ENCODE results near the gene METTL18. TPM values are rescaled to one million over a fixed set of nuclear protein-coding genes. Genes with fewer than 3 reads are reported as not detected.
"Not testable (repeated sequence)": the region's sequence is repeated elsewhere in the genome, so short reads cannot be mapped to it uniquely, and the experiment has no call there.

The METTL18 gene
- 6.4 TPM for total RNA-seq

- peaks cover 21% of the 10 kb centered on the region for H3K4me1 ChIP-seq (ENCODE audit: insufficient read depth, low read length)
- H3K4me3 ChIP-seq (ENCODE audit: low read length), result peak within 1 kb of the TSS; percentile 96
- no peaks in the 10 kb centered on the region for H3K27me3 ChIP-seq (ENCODE audit: insufficient read depth, low read length)
- no peaks in the 10 kb centered on the region for H3K9me3 ChIP-seq (ENCODE audit: low read depth, low read length)
Observed at GRCh38 chr1:169794530-169795416, at the start of gene METTL18. Gene METTL18 (minus strand): TSS chr1:169794907. CDS start chr1:169793695, 1,212 bp downstream.

GRCh38 chr1:169838942-169839341 lies 44.2 kb upstream of the METTL18 start:
- Histone ChIP-seq H3K4me1 (ENCODE audit: insufficient read depth, low read length) (no peaks in the 10 kb centered on the region), H3K4me3 (ENCODE audit: low read length) (no peak overlapping the region), H3K9me3 (ENCODE audit: low read depth, low read length) (peaks cover 5% of the 10 kb centered on the region), H3K27me3 (ENCODE audit: insufficient read depth, low read length) (no peaks in the 10 kb centered on the region)

- H3K27me3 ChIP-seq (ENCODE audit: insufficient read depth, low read length), result no peaks in the 10 kb centered on the region
- peaks cover 5% of the 10 kb centered on the region for H3K9me3 ChIP-seq (ENCODE audit: low read depth, low read length)
- no peak overlapping the region for H3K4me3 ChIP-seq (ENCODE audit: low read length)
- H3K4me1 ChIP-seq (ENCODE audit: insufficient read depth, low read length), result no peaks in the 10 kb centered on the region
Observed at GRCh38 chr1:169836198-169836597, 41.5 kb upstream of the METTL18 start.

- no peaks in the 10 kb centered on the region for H3K27me3 ChIP-seq (ENCODE audit: insufficient read depth, low read length)
- H3K4me3 ChIP-seq (ENCODE audit: low read length), result no peak overlapping the region
- no peaks in the 10 kb centered on the region for H3K4me1 ChIP-seq (ENCODE audit: insufficient read depth, low read length)
- H3K9me3 ChIP-seq (ENCODE audit: low read depth, low read length), result peaks cover 5% of the 10 kb centered on the region
Observed at GRCh38 chr1:169835647-169836046, 40.9 kb upstream of the METTL18 start.

- Histone ChIP-seq H3K9me3 (ENCODE audit: low read depth, low read length) (peaks cover 3% of the 10 kb centered on the region), H3K27me3 (ENCODE audit: insufficient read depth, low read length) (no peaks in the 10 kb centered on the region), H3K4me3 (ENCODE audit: low read length) (no peak overlapping the region), H3K4me1 (ENCODE audit: insufficient read depth, low read length) (no peaks in the 10 kb centered on the region)
Observed at GRCh38 chr1:169834869-169835268, 40.2 kb upstream of the METTL18 start.

GRCh38 chr1:169833179-169833901 lies 38.6 kb upstream of the METTL18 start:
- no peaks in the 10 kb centered on the region for H3K27me3 ChIP-seq (ENCODE audit: insufficient read depth, low read length)
- no peak overlapping the region for H3K4me3 ChIP-seq (ENCODE audit: low read length)
- H3K9me3 ChIP-seq (ENCODE audit: low read depth, low read length), result no peaks in the 10 kb centered on the region
- no peaks in the 10 kb centered on the region for H3K4me1 ChIP-seq (ENCODE audit: insufficient read depth, low read length)

GRCh38 chr1:169829671-169830070 lies 35.0 kb upstream of the METTL18 start:
- no peaks in the 10 kb centered on the region for H3K27me3 ChIP-seq (ENCODE audit: insufficient read depth, low read length)
- no peak overlapping the region for H3K4me3 ChIP-seq (ENCODE audit: low read length)
- no peaks in the 10 kb centered on the region for H3K4me1 ChIP-seq (ENCODE audit: insufficient read depth, low read length)
- no peaks in the 10 kb centered on the region for H3K9me3 ChIP-seq (ENCODE audit: low read depth, low read length)

GRCh38 chr1:169824153-169824552 lies 29.4 kb upstream of the METTL18 start:
- Histone ChIP-seq H3K4me1 (ENCODE audit: insufficient read depth, low read length) (no peaks in the 10 kb centered on the region), H3K9me3 (ENCODE audit: low read depth, low read length) (no peaks in the 10 kb centered on the region), H3K4me3 (ENCODE audit: low read length) (no peak overlapping the region), H3K27me3 (ENCODE audit: insufficient read depth, low read length) (no peaks in the 10 kb centered on the region)

GRCh38 chr1:169821500-169821899 lies 26.8 kb upstream of the METTL18 start:
- no peak overlapping the region for H3K4me3 ChIP-seq (ENCODE audit: low read length)
- no peaks in the 10 kb centered on the region for H3K4me1 ChIP-seq (ENCODE audit: insufficient read depth, low read length)
- no peaks in the 10 kb centered on the region for H3K9me3 ChIP-seq (ENCODE audit: low read depth, low read length)
- no peaks in the 10 kb centered on the region for H3K27me3 ChIP-seq (ENCODE audit: insufficient read depth, low read length)

- Histone ChIP-seq H3K9me3 (ENCODE audit: low read depth, low read length) (no peaks in the 10 kb centered on the region), H3K27me3 (ENCODE audit: insufficient read depth, low read length) (no peaks in the 10 kb centered on the region), H3K4me1 (ENCODE audit: insufficient read depth, low read length) (no peaks in the 10 kb centered on the region), H3K4me3 (ENCODE audit: low read length) (no peak overlapping the region)
Observed at GRCh38 chr1:169816617-169817016, 21.9 kb upstream of the METTL18 start.

GRCh38 chr1:169814265-169814664 lies 19.6 kb upstream of the METTL18 start:
- no peak overlapping the region for H3K4me3 ChIP-seq (ENCODE audit: low read length)
- H3K27me3 ChIP-seq (ENCODE audit: insufficient read depth, low read length), result no peaks in the 10 kb centered on the region
- no peaks in the 10 kb centered on the region for H3K9me3 ChIP-seq (ENCODE audit: low read depth, low read length)
- H3K4me1 ChIP-seq (ENCODE audit: insufficient read depth, low read length), result no peaks in the 10 kb centered on the region

- Histone ChIP-seq H3K9me3 (ENCODE audit: low read depth, low read length) (no peaks in the 10 kb centered on the region), H3K4me3 (ENCODE audit: low read length) (no peak overlapping the region), H3K27me3 (ENCODE audit: insufficient read depth, low read length) (no peaks in the 10 kb centered on the region), H3K4me1 (ENCODE audit: insufficient read depth, low read length) (no peaks in the 10 kb centered on the region)
Observed at GRCh38 chr1:169812131-169812530, 17.4 kb upstream of the METTL18 start.

- not testable (repeated sequence) for H3K27me3 ChIP-seq (ENCODE audit: insufficient read depth, low read length); H3K9me3 ChIP-seq (ENCODE audit: low read depth, low read length); H3K4me3 ChIP-seq (ENCODE audit: low read length); H3K4me1 ChIP-seq (ENCODE audit: insufficient read depth, low read length)
Observed at GRCh38 chr1:169811418-169812035, 16.8 kb upstream of the METTL18 start.

GRCh38 chr1:169809370-169810095 lies 14.8 kb upstream of the METTL18 start:
- Histone ChIP-seq H3K4me1 (ENCODE audit: insufficient read depth, low read length) (no peaks in the 10 kb centered on the region), H3K4me3 (ENCODE audit: low read length) (no peak overlapping the region), H3K27me3 (ENCODE audit: insufficient read depth, low read length) (no peaks in the 10 kb centered on the region), H3K9me3 (ENCODE audit: low read depth, low read length) (no peaks in the 10 kb centered on the region)

GRCh38 chr1:169804941-169805340 lies 10.2 kb upstream of the METTL18 start:
- H3K4me1 ChIP-seq (ENCODE audit: insufficient read depth, low read length), result no peaks in the 10 kb centered on the region
- no peak overlapping the region for H3K4me3 ChIP-seq (ENCODE audit: low read length)
- no peaks in the 10 kb centered on the region for H3K27me3 ChIP-seq (ENCODE audit: insufficient read depth, low read length)
- H3K9me3 ChIP-seq (ENCODE audit: low read depth, low read length), result no peaks in the 10 kb centered on the region
